Ectodermal cell (in vitro differentiated cells): ENCODE measurements around the gene AZGP1.
"Not testable (repeated sequence)": the region's sequence is repeated elsewhere in the genome, so short reads cannot be mapped to it uniquely, and the experiment has no call there.

ENCODE experiments used
- H3K27ac ChIP-seq: 2 replicates; pipeline ENCODE4 v1.7.0; 2013; ENCODE audit warnings: mild to moderate bottlenecking, low read depth, low read length; ENCODE audit not compliant: insufficient read depth, poor library complexity, severe bottlenecking
- H3K27me3 ChIP-seq: 2 replicates; pipeline ENCODE4 v1.7.0; 2013; ENCODE audit warnings: mild to moderate bottlenecking, low read length; ENCODE audit not compliant: insufficient read depth, control insufficient read depth, poor library complexity, severe bottlenecking
- H3K36me3 ChIP-seq: one replicate; pipeline ENCODE4 v1.7.0; 2013; ENCODE audit warnings: low read length; ENCODE audit not compliant: control insufficient read depth, insufficient read depth
- H3K4me1 ChIP-seq: one replicate; pipeline ENCODE4 v1.7.0; 2013; ENCODE audit warnings: low read length; ENCODE audit not compliant: control insufficient read depth, insufficient read depth
- H3K4me3 ChIP-seq: 2 replicates; pipeline ENCODE4 v1.7.0; 2013; ENCODE audit warnings: low read depth, low read length, control low read depth; ENCODE audit not compliant: insufficient read depth
- H3K9me3 ChIP-seq: 2 replicates; pipeline ENCODE4 v1.7.0; 2013; ENCODE audit warnings: mild to moderate bottlenecking, low read length, moderate library complexity; ENCODE audit not compliant: control insufficient read depth
- WGBS, 2 experiments: methylation state at CpG; one replicate each; pipeline ENCODE4 v1.1.7; 2013; ENCODE audit warnings: missing lambda C conversion rate in 2 of 2; 5-methylcytosine and 5-hydroxymethylcytosine counted together

AZGP1 gene

DNA sequence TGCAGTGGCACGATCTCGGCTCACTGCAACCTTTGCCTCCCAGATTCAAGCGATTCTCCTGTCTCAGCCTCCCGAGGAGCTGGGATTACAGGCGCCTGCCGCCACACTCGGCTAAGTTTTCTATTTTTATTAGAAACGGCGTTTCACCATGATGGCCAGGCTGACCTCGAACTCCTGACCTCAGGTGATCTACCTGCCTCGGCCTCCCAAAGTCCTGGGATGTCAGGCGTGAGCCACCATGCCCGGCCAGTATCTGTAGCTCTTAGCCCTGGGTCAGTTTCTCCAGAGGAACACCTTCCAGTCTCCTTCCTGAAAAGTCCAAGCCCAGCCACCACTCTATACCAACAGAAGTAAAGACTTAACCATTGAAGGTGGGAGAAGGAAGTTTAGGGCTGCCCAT is 24.4 kb upstream of the AZGP1 start:
- H3K36me3 ChIP-seq: no peaks in the 10 kb centered on the region
- no peaks in the 10 kb centered on the region for H3K4me1 ChIP-seq
- no peaks in the 10 kb centered on the region for H3K27me3 ChIP-seq
- 90% methylated on average over 13 of the region's 13 CpGs for WGBS, 2 experiments
- H3K27ac ChIP-seq: no peak overlapping the region
- H3K4me3 ChIP-seq: no peak overlapping the region
- no peaks in the 10 kb centered on the region for H3K9me3 ChIP-seq

DNA sequence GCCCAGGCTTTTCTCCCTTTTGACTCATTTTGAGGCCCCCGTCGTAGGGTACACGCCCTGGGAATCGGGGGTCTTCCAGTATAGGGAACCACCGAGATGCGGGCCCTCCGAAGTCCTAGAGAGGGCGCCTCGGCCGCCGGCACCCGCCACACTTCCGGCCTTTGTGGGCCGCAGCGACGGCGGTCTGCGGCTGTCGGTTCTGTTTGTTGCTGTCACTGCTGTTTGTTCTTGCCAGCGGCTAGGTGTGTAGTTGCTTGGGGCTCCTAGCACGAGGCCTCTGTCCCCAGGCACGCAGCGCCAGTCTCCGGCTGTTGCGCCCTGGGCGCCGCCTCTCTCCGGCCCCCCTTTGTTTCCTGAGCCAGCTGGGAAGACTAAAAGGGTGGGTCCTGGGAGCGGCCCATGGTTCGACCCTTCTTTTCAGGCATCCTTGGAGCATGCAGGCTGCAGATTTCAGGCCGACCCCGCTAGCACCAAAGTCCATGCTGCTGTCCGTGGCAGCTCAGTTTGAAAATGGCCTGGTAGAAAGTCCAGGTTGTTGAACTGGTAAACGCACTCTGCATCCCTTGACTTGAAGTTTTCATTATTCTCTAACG is 21.8 kb upstream of the AZGP1 start:
- H3K27me3 ChIP-seq: no peaks in the 10 kb centered on the region
- peak overlapping the region; percentile 21 for H3K4me3 ChIP-seq
- no peaks in the 10 kb centered on the region for H3K36me3 ChIP-seq
- no peaks in the 10 kb centered on the region for H3K4me1 ChIP-seq
- no peak overlapping the region for H3K27ac ChIP-seq
- H3K9me3 ChIP-seq: no peaks in the 10 kb centered on the region
- 87 to 91% methylated on average over 35 of the region's 35 CpGs for WGBS, 2 experiments

DNA sequence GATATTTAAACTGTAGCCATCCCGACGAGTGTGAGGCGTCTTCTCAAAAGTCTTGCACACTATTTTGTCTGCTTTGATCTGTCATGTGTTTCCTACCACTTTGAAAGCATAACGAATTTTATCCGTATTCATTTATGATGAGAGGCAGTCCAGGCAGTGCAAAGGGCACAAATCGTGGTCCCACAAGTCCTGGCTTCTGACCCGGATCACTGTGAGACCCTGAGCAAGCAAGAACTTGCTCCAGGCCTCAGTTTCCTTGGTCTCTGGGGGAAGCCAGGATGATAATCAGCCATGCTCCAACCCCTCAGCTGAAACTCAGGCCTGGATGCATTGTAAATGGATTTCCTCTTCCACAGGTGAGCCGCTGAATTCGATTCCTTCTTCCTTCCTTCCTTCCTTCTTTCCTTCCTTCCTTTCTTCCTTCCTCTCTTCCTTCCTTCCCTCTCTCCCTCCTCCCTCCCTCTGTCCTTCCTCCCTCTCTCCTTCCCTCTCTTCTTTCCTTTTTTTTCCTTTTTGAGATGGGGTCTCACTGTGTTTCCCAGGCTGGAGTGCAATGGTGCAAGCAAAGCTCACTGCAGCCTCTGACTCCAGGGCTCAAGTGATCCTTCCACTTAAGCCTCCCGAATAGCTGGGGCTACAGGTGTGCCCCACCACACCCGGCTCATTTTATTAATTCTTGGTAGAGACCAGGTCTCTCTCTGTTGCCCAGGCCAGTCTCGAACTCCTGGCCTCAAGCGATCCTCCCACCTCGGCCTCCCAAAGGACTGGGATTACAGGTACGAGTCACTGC is 21.1 kb upstream of the AZGP1 start:
- Histone ChIP-seq H3K27ac (no peak overlapping the region), H3K4me3 (no peak overlapping the region)
- 92 to 95% methylated on average over 15 of the region's 15 CpGs for WGBS, 2 experiments

GRCh38 chr7:99994819-99995218 is 19.0 kb upstream of the AZGP1 start:
- no peaks in the 10 kb centered on the region for H3K9me3 ChIP-seq
- H3K4me1 ChIP-seq: no peaks in the 10 kb centered on the region
- no peaks in the 10 kb centered on the region for H3K36me3 ChIP-seq
- peaks cover 7% of the 10 kb centered on the region for H3K27me3 ChIP-seq
- 87 to 91% methylated on average over 6 to 7 of the region's 8 CpGs for WGBS, 2 experiments
- H3K4me3 ChIP-seq: no peak overlapping the region
- no peak overlapping the region for H3K27ac ChIP-seq

More for the DNA sequence above, 21.1 kb upstream of the AZGP1 start:
- no peaks in the 10 kb centered on the region for H3K27me3 ChIP-seq
- H3K4me1 ChIP-seq: no peaks in the 10 kb centered on the region
- H3K9me3 ChIP-seq: no peaks in the 10 kb centered on the region
- H3K36me3 ChIP-seq: no peaks in the 10 kb centered on the region

GRCh38 chr7:99992330-99993038 is 16.7 kb upstream of the AZGP1 start:
- H3K9me3 ChIP-seq: no peaks in the 10 kb centered on the region
- peaks cover 17% of the 10 kb centered on the region for H3K27me3 ChIP-seq
- no peak overlapping the region for H3K27ac ChIP-seq
- no peak overlapping the region for H3K4me3 ChIP-seq
- no peaks in the 10 kb centered on the region for H3K36me3 ChIP-seq
- 89 to 91% methylated on average over 21 of the region's 21 CpGs for WGBS, 2 experiments
- no peaks in the 10 kb centered on the region for H3K4me1 ChIP-seq

DNA sequence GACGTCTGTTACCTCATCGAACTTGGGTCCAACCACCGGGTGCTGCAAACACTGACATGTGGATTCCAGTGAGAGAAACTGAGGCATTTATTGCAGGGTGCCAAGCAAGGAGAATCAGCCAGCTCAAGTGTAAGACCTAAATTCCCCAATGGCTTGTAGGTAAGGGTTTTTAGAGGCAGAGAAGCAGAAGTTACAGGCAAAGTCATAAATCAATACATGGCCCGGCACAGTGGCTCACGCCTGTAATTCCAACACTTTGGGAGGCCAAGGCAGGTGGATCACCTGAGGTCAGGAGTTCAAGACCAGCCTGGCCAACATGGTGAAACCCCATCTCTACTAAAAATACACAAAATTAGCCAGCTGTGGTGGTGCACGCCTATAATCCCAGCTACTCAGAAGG is 15.7 kb upstream of the AZGP1 start:
- WGBS, 2 experiments: 73 to 75% methylated on average over 6 of the region's 6 CpGs
- not testable (repeated sequence) for H3K4me1 ChIP-seq, H3K9me3 ChIP-seq, H3K27ac ChIP-seq, H3K4me3 ChIP-seq, H3K36me3 ChIP-seq
- peaks cover 17% of the 10 kb centered on the region for H3K27me3 ChIP-seq

DNA sequence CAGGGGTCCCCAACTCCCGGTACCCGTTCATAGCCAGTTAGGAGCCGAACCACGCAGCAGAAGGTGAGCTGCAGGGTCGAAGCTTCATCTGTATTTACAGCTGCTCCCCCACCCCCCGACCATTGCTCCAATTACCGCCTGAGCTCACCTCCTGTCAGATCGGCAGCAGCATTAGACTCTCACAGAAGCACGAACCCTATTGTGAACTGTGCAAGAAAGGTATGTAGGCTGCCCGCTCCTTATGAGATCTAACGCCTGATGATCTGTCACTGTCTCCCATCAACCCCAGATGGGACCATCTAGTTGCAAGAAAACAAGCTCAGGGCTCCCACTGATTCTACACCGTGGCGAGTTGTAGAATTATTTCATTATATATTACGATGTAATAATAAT is 14.6 kb upstream of the AZGP1 start:
- WGBS, 2 experiments: 59 to 65% methylated on average over 11 of the region's 14 CpGs
- no peak overlapping the region for H3K4me3 ChIP-seq
- peaks cover 17% of the 10 kb centered on the region for H3K27me3 ChIP-seq
- no peaks in the 10 kb centered on the region for H3K36me3 ChIP-seq
- no peak overlapping the region for H3K27ac ChIP-seq
- no peaks in the 10 kb centered on the region for H3K9me3 ChIP-seq
- no peaks in the 10 kb centered on the region for H3K4me1 ChIP-seq

GRCh38 chr7:99987846-99988245 is 12.0 kb upstream of the AZGP1 start:
- H3K9me3 ChIP-seq: no peaks in the 10 kb centered on the region
- H3K4me3 ChIP-seq: no peak overlapping the region
- H3K4me1 ChIP-seq: no peaks in the 10 kb centered on the region
- no peaks in the 10 kb centered on the region for H3K36me3 ChIP-seq
- peaks cover 17% of the 10 kb centered on the region for H3K27me3 ChIP-seq
- H3K27ac ChIP-seq: no peak overlapping the region
- 72 to 73% methylated on average over 5 of the region's 5 CpGs for WGBS, 2 experiments

GRCh38 chr7:99987306-99987705 is 11.5 kb upstream of the AZGP1 start:
- 92% methylated on average over 14 of the region's 14 CpGs for WGBS, 2 experiments
- not testable (repeated sequence) for H3K9me3 ChIP-seq, H3K36me3 ChIP-seq, H3K27ac ChIP-seq, H3K4me1 ChIP-seq, H3K4me3 ChIP-seq
- peaks cover 17% of the 10 kb centered on the region for H3K27me3 ChIP-seq

GRCh38 chr7:99984593-99984992 is 8.8 kb upstream of the AZGP1 start:
- 61% methylated on average over 2 of the region's 2 CpGs for WGBS, 2 experiments
- H3K27me3 ChIP-seq: peaks cover 8% of the 10 kb centered on the region
- H3K36me3 ChIP-seq: no peaks in the 10 kb centered on the region
- no peaks in the 10 kb centered on the region for H3K9me3 ChIP-seq
- no peak overlapping the region for H3K4me3 ChIP-seq
- H3K4me1 ChIP-seq: no peaks in the 10 kb centered on the region
- H3K27ac ChIP-seq: no peak overlapping the region
